HepG2 (cell line): ENCODE results near the gene FAM149A. TPM values are rescaled to one million over a fixed set of nuclear protein-coding genes. Genes with fewer than 3 reads are reported as not detected.
A peak's percentile ranks its signal among the peaks of the same experiment; 100 is the strongest.

Source experiments
- ATAC-seq: fragments of 200-7000 bp; cut with Tn5 transposase; 3 replicates; pipeline ENCODE4 v1.9.1; 2020; ENCODE audit warnings: mild to moderate bottlenecking, moderate library complexity
- BruUV-seq: library from RNA; stranded (reverse); fragments of 400-500 nt; replicated peaks from 2 replicates; lab custom pipeline; 2021; lab: Mats Ljungman, UMichigan
- CTCF ChIA-PET: fragments of 300-600 bp; formaldehyde crosslinking; extraction: SDS; loops from one replicate; lab custom pipeline; 2021; ENCODE audit warnings: low total read pairs, inconsistent platforms, low intra/inter-chr PET ratio; lab: Yijun Ruan, JAX
- POLR2A ChIA-PET: fragments of 350-600 bp; sonication (Branson Sonifier 250); formaldehyde crosslinking; loops from one replicate; lab custom pipeline; 2020; ENCODE audit warnings: antibody characterized with exemption, inconsistent platforms; lab: Yijun Ruan, JAX
- DNase-seq: peaks from one replicate; pipeline ENCODE4 v3.0.0-alpha.2; 2015; ENCODE audit warnings: low spot score
- FAIRE-seq: peaks from 3 replicates; lab custom pipeline; 2011; peaks lifted over from hg19 to GRCh38; lab: Jason Lieb, UNC
- H2AFZ ChIP-seq: one replicate; pipeline ENCODE4 v1.6.1; 2011; ENCODE audit warnings: low read length, inconsistent platforms
- H3K27ac ChIP-seq: fragments of 300-600 bp; 3 replicates; pipeline ENCODE4 v1.8.0; 2011; ENCODE audit warnings: mixed run types, mild to moderate bottlenecking, mixed read lengths, low read length, inconsistent platforms; ENCODE audit not compliant: insufficient read depth; ENCODE audit errors: extremely low read length
- H3K27me3 ChIP-seq, 2 experiments: fragments of 200-600 bp in 1 of 2; 2 replicates in 1 of 2; 3 replicates in 1 of 2; pipeline versions ENCODE4 v1.6.0 to v1.8.0; 2011; ENCODE audit warnings: low read length in 2 of 2, mild to moderate bottlenecking in 2 of 2, moderate library complexity in 2 of 2, inconsistent platforms in 1 of 2; ENCODE audit not compliant: insufficient read depth in 2 of 2, control insufficient read depth in 1 of 2
- H3K36me3 ChIP-seq, 2 experiments: fragments of 200-600 bp in 1 of 2; replicated peaks in 1 of 2; 2 replicates in 1 of 2; 3 replicates in 1 of 2; pipeline versions ENCODE4 v1.5.1 to v1.8.0; 2011; ENCODE audit warnings: low read length in 2 of 2, inconsistent platforms in 1 of 2; ENCODE audit not compliant: insufficient read depth in 2 of 2, control insufficient read depth in 1 of 2
- H3K4me1 ChIP-seq: 2 replicates; pipeline ENCODE4 v1.5.1; 2012; ENCODE audit warnings: low read length, inconsistent platforms; ENCODE audit not compliant: insufficient read depth
- H3K4me2 ChIP-seq: 2 replicates; pipeline ENCODE4 v1.6.0; 2011; ENCODE audit warnings: low read depth, low read length, inconsistent platforms
- H3K4me3 ChIP-seq, 3 experiments: fragments of 200-600 bp in 1 of 3; sonication (generic), shearing (Covaris generic) in 1 of 3; replicated peaks in 1 of 3; 2 replicates each; pipeline ENCODE4 v1.5.1; 2011 to 2016; ENCODE audit warnings: low read length in 3 of 3, inconsistent platforms in 2 of 3, low read depth in 2 of 3, mild to moderate bottlenecking in 2 of 3, control low read depth in 1 of 3, mixed read lengths in 1 of 3; ENCODE audit not compliant: insufficient read depth in 1 of 3
- H3K79me2 ChIP-seq: one replicate; pipeline ENCODE4 v1.6.1; 2011; ENCODE audit warnings: low read length, inconsistent platforms; ENCODE audit not compliant: insufficient read depth
- H3K9ac ChIP-seq: 2 replicates; pipeline ENCODE4 v1.6.0; 2011; ENCODE audit warnings: mild to moderate bottlenecking, low read depth, low read length, inconsistent platforms; ENCODE audit not compliant: insufficient read depth
- H3K9me3 ChIP-seq: 2 replicates; pipeline ENCODE4 v1.5.1; 2012; ENCODE audit warnings: mild to moderate bottlenecking, low read length
- H4K20me1 ChIP-seq: 2 replicates; pipeline ENCODE4 v1.6.0; 2011; ENCODE audit warnings: inconsistent platforms, mild to moderate bottlenecking, low read length, moderate library complexity; ENCODE audit not compliant: insufficient read depth
- AKAP8 ChIP-seq: sonication (generic); formaldehyde crosslinking; IDR thresholded peaks from 2 replicates; pipeline ENCODE4 v1.5.1; 2020; ENCODE audit warnings: mild to moderate bottlenecking, missing genetic modification reagents
- FIP1L1 ChIP-seq: fragments of 200-400 bp; formaldehyde crosslinking; IDR thresholded peaks from 2 replicates; pipeline ENCODE4 v1.6.1; 2018; ENCODE audit warnings: low read depth, mild to moderate bottlenecking, low read length, moderate library complexity, borderline replicate concordance; ENCODE audit not compliant: insufficient read depth
- HDAC2 ChIP-seq: sonication (generic); formaldehyde crosslinking; IDR thresholded peaks from 2 replicates; pipeline ENCODE4 v1.4.0; 2020; ENCODE audit warnings: missing genetic modification reagents
- HOXA7 ChIP-seq: sonication (generic); formaldehyde crosslinking; IDR thresholded peaks from 2 replicates; pipeline ENCODE4 v1.8.1; 2022; ENCODE audit warnings: mild to moderate bottlenecking, missing genetic modification reagents, moderate library complexity
- MAX ChIP-seq: IDR thresholded peaks from 2 replicates; pipeline ENCODE4 v1.6.1; 2012; ENCODE audit warnings: inconsistent platforms
- MTF2 ChIP-seq: sonication (generic); formaldehyde crosslinking; IDR thresholded peaks from 2 replicates; pipeline ENCODE4 v1.5.0; 2020; ENCODE audit warnings: missing genetic modification reagents, borderline replicate concordance
- NFIB ChIP-seq: sonication (generic); formaldehyde crosslinking; IDR thresholded peaks from 2 replicates; pipeline ENCODE4 v1.9.0; 2021; ENCODE audit warnings: missing genetic modification reagents, mild to moderate bottlenecking, borderline replicate concordance
- NR2F2 ChIP-seq: IDR thresholded peaks from 2 replicates; pipeline ENCODE4 v1.6.1; 2012; ENCODE audit warnings: low read depth, inconsistent platforms, borderline replicate concordance
- ONECUT2 ChIP-seq: sonication (generic); formaldehyde crosslinking; IDR thresholded peaks from 2 replicates; pipeline ENCODE4 v1.4.0; 2020; ENCODE audit warnings: missing genetic modification reagents
- PRDM15 ChIP-seq: sonication (generic); formaldehyde crosslinking; IDR thresholded peaks from 2 replicates; pipeline ENCODE4 v1.4.0; 2020; ENCODE audit warnings: missing genetic modification reagents
- PRMT3 ChIP-seq: sonication (generic); formaldehyde crosslinking; IDR thresholded peaks from 2 replicates; pipeline ENCODE4 v1.8.1; 2022; ENCODE audit warnings: low read depth, mild to moderate bottlenecking, moderate library complexity, missing genetic modification reagents, borderline replicate concordance
- RFXANK ChIP-seq: IDR thresholded peaks from 2 replicates; pipeline ENCODE4 v1.6.1; 2016
- ZBTB42 ChIP-seq: sonication (generic); formaldehyde crosslinking; IDR thresholded peaks from 2 replicates; pipeline ENCODE4 v1.5.0; 2020; ENCODE audit warnings: mild to moderate bottlenecking, missing genetic modification reagents
- ZNF484 ChIP-seq: sonication (generic); formaldehyde crosslinking; IDR thresholded peaks from 2 replicates; pipeline ENCODE4 v1.5.1; 2020; ENCODE audit warnings: mild to moderate bottlenecking, low read depth, missing genetic modification reagents, borderline replicate concordance
- ZNF567 ChIP-seq: sonication (generic); formaldehyde crosslinking; IDR thresholded peaks from 2 replicates; pipeline ENCODE4 v1.8.1; 2023; ENCODE audit warnings: mild to moderate bottlenecking, missing genetic modification reagents, borderline replicate concordance
- ZNF841 ChIP-seq: sonication (generic); formaldehyde crosslinking; IDR thresholded peaks from 2 replicates; pipeline ENCODE4 v1.8.1; 2023; ENCODE audit warnings: missing genetic modification reagents, borderline replicate concordance
- ZSCAN31 ChIP-seq: sonication (generic); formaldehyde crosslinking; IDR thresholded peaks from 2 replicates; pipeline ENCODE4 v1.5.0; 2020; ENCODE audit warnings: low read depth, mild to moderate bottlenecking, missing genetic modification reagents
- ZSCAN9 ChIP-seq: IDR thresholded peaks from 2 replicates; pipeline ENCODE4 v1.6.1; 2016; ENCODE audit warnings: borderline replicate concordance
- WGBS: methylation state at CpG from one replicate; pipeline ENCODE4 v1.1.6; 2017; ENCODE audit warnings: low lambda C conversion rate; 5-methylcytosine and 5-hydroxymethylcytosine counted together
- in situ Hi-C: cut with HindIII; loops from 2 replicates; pipeline ENCODE4 v1.10.0; 2017; ENCODE audit warnings: low pct_unique_long_range_greater_than_20kb; ENCODE audit not compliant: extremely low pct_ligation_motif_present
- intact Hi-C: fragments of 100-400 bp; cut with micrococcal nuclease; formaldehyde crosslinking; loops from one replicate; pipeline ENCODE4 v1.10.0; 2022; ENCODE audit not compliant: unreplicated experiment
- polyA plus RNA-seq, 8 experiments: library from polyadenylated mRNA; depleted of rRNA in 3 of 8; stranded (reverse) in 7 of 8; unstranded in 1 of 8; fragments of >200 nt; fragmentation: Illumina TruSeq in 4 of 8; extraction: Trizol in 4 of 8; gene quantifications; 2 replicates each; pipeline versions ENCODE4 v1.2.1 to v1.2.3, GENCODE V29; 2011 to 2016; ENCODE audit warnings: low read depth in 4 of 8, missing spikeins in 1 of 8, mixed read lengths in 1 of 8; ENCODE audit not compliant: insufficient read depth in 1 of 8
- total RNA-seq, 5 experiments: library from RNA; depleted of rRNA; stranded (reverse); fragments of >200 nt; fragmentation: Illumina TruSeq; extraction: Trizol; gene quantifications; 2 replicates each; pipeline ENCODE4 v1.2.3, GENCODE V29; 2016; ENCODE audit warnings: low read depth in 1 of 5
- TF ChIP-seq, protein P1 (sequence below): sonication (generic); formaldehyde crosslinking; IDR thresholded peaks from 2 replicates; pipeline ENCODE4 v1.5.1; 2020; ENCODE audit warnings: mild to moderate bottlenecking, moderate library complexity, missing genetic modification reagents

Gene FAM149A
- total and polyA plus RNA-seq, 2 of the 13 experiments (the other 11 are each of a cell fraction or from before 2014, with no cell fraction given): not detected

DNA sequence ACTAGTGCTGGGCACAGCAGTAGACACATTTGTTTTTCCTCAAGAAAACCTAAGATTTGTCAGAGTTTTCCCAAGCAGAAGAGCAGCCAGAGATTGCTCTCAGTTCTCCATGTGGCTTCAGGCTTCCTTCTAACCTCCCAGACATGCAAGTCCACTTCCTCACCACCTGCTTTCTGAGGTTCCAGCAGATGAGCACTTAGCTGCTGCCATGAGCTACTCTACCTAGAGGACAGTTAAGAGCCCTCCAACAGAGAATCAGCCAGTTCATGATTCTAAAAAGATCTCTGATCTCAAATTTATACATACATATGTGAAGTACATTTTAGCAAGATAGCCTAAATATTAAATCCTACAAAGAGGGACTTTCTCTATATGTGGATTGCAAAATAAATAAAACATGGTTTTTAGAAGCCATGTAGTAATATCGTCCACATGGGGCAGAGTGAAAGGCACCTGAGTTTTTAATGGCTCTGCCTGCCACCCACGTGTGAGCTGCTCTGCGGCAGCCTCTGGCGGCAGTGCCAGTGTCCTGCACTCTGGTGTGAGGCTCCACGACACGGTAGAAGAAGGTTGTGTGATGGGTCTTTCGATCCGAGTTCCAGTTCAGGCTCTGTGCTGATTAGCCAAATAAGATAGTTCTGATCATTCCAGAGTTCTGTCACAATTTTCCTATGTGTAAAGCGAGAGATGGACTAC, 97.2 kb downstream of the FAM149A start:
- H3K36me3 ChIP-seq: no peaks in the 10 kb centered on the region
- H3K4me1 ChIP-seq: 0 out of 2 replicates have a peak, but pooled peaks cover 5% of the 10 kb centered on the region
- FAIRE-seq (peak; percentile 80), DNase-seq (peak; percentile 59), ATAC-seq (peak; percentile 100)
- peak overlapping the region; percentile 12 for H2AFZ ChIP-seq
- peak overlapping the region; percentile 36; the same call in 1 of the 2 replicates for H3K4me2 ChIP-seq
- BruUV-seq: no TSS peak
- no peaks in the 10 kb centered on the region for H3K79me2 ChIP-seq
- in situ Hi-C loops (no loop called here), intact Hi-C loops (loop anchor here (5.0 kb wide), 1 partner anchor 134 kb away; the partner anchor contains the start of gene TLR3)
- H3K27me3 ChIP-seq: no peaks in the 10 kb centered on the region
- H3K4me3 ChIP-seq: no peak overlapping the region
- H4K20me1 ChIP-seq: no peaks in the 10 kb centered on the region
- WGBS: 12% methylated on average over 8 of the region's 9 CpGs
- H3K9me3 ChIP-seq: no peaks in the 10 kb centered on the region
- ChIA-PET CTCF (interaction anchor here (1.7 kb wide), 1 partner anchor 52 kb away, joined by 6 read pairs; no protein-coding TSS in a partner anchor), POLR2A (interaction anchor here (1.0 to 1.9 kb wide), 3 partner anchors 9 to 64 kb away, joined by 4 to 12 read pairs (median 11); partner anchors contain the start of genes CYP4V2 and F11)
- no peak overlapping the region for H3K27ac ChIP-seq
- no peak overlapping the region for H3K9ac ChIP-seq
- TF ChIP-seq, protein P1, sequence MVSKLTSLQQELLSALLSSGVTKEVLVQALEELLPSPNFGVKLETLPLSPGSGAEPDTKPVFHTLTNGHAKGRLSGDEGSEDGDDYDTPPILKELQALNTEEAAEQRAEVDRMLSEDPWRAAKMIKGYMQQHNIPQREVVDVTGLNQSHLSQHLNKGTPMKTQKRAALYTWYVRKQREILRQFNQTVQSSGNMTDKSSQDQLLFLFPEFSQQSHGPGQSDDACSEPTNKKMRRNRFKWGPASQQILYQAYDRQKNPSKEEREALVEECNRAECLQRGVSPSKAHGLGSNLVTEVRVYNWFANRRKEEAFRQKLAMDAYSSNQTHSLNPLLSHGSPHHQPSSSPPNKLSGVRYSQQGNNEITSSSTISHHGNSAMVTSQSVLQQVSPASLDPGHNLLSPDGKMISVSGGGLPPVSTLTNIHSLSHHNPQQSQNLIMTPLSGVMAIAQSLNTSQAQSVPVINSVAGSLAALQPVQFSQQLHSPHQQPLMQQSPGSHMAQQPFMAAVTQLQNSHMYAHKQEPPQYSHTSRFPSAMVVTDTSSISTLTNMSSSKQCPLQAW: peak; percentile 39; the same call in 1 of the 2 replicates
- no peak for TF ChIP-seq FIP1L1
- no peak for TF ChIP-seq HOXA7 (CRISPR knock-in tag)
- TF ChIP-seq RFXANK (CRISPR knock-in tag): 0 out of 2 replicates have a peak, but pooled peaks have one; percentile 39
- TF ChIP-seq PRMT3 (CRISPR knock-in tag): no peak
- peak; percentile 85 for TF ChIP-seq MAX
- no peak for TF ChIP-seq ZSCAN31
- no peak for TF ChIP-seq ZNF841 (CRISPR knock-in tag)
- TF ChIP-seq NR2F2: no peak
- no peak for TF ChIP-seq HDAC2 (CRISPR knock-in tag)
- TF ChIP-seq ZSCAN9 (CRISPR knock-in tag): 0 out of 2 replicates have a peak, but pooled peaks have one; percentile 24
- no peak for TF ChIP-seq MTF2 (CRISPR knock-in tag)
- TF ChIP-seq ZBTB42 (CRISPR knock-in tag): no peak
- no peak for TF ChIP-seq NFIB (CRISPR knock-in tag)
- TF ChIP-seq AKAP8: no peak
- no peak for TF ChIP-seq ZNF567
- no peak for TF ChIP-seq ONECUT2 (CRISPR knock-in tag)
- TF ChIP-seq ZNF484 (CRISPR knock-in tag): no peak
- no peak for TF ChIP-seq PRDM15 (CRISPR knock-in tag)
